DND-41 (cell line): ENCODE data around the gene LRP2BP.
"Not testable (repeated sequence)": the region's sequence is repeated elsewhere in the genome, so short reads cannot be mapped to it uniquely, and the experiment has no call there.

Experiments
- ATAC-seq: fragments of 200-7000 bp; cut with Tn5 transposase; 3 replicates; pipeline ENCODE4 v1.9.1; 2021; ENCODE audit warnings: low read depth; ENCODE audit not compliant: insufficient read depth
- DNase-seq: peaks from one replicate; pipeline ENCODE4 v3.0.0-alpha.2; 2020
- H2AFZ ChIP-seq: 2 replicates; pipeline ENCODE4 v1.6.0; 2012; ENCODE audit warnings: low read depth, low read length
- H3K27ac ChIP-seq: 2 replicates; pipeline ENCODE4 v1.5.1; 2012; ENCODE audit warnings: low read length, inconsistent platforms
- H3K27me3 ChIP-seq: fragments of 200-600 bp; sonication (generic); 2 replicates; pipeline ENCODE4 v1.6.0; 2012; ENCODE audit warnings: low read length, mild to moderate bottlenecking, inconsistent platforms; ENCODE audit not compliant: insufficient read depth, poor library complexity
- H3K36me3 ChIP-seq: 2 replicates; pipeline ENCODE4 v1.5.1; 2012; ENCODE audit warnings: low read length, inconsistent platforms; ENCODE audit not compliant: insufficient read depth
- H3K4me1 ChIP-seq: 2 replicates; pipeline ENCODE4 v1.5.1; 2012; ENCODE audit warnings: mild to moderate bottlenecking, low read length; ENCODE audit not compliant: insufficient read depth
- H3K4me2 ChIP-seq: 2 replicates; pipeline ENCODE4 v1.6.0; 2012; ENCODE audit warnings: mild to moderate bottlenecking, moderate library complexity, low read length, inconsistent platforms; ENCODE audit not compliant: insufficient read depth
- H3K4me3 ChIP-seq, 2 experiments: fragments of 200-600 bp in 1 of 2; shearing (Covaris generic) in 1 of 2; 2 replicates each; pipeline ENCODE4 v1.5.1; 2012 to 2016; ENCODE audit warnings: inconsistent platforms in 2 of 2, low read length in 2 of 2, mild to moderate bottlenecking in 2 of 2, low read depth in 1 of 2, moderate library complexity in 1 of 2
- H3K79me2 ChIP-seq: 2 replicates; pipeline ENCODE4 v1.6.0; 2012; ENCODE audit warnings: low read length, inconsistent platforms; ENCODE audit not compliant: insufficient read depth
- H3K9ac ChIP-seq: 2 replicates; pipeline ENCODE4 v1.6.0; 2012; ENCODE audit warnings: low read depth, mild to moderate bottlenecking, inconsistent platforms, low read length, moderate library complexity
- H3K9me3 ChIP-seq: 2 replicates; pipeline ENCODE4 v1.5.1; 2012; ENCODE audit warnings: low read length, moderate library complexity, mild to moderate bottlenecking, inconsistent platforms; ENCODE audit not compliant: insufficient read depth, severe bottlenecking
- H4K20me1 ChIP-seq: 2 replicates; pipeline ENCODE4 v1.6.0; 2012; ENCODE audit warnings: low read length; ENCODE audit not compliant: insufficient read depth
- CTCF ChIP-seq: IDR thresholded peaks from 2 replicates; pipeline ENCODE4 v1.5.1; 2012; ENCODE audit warnings: borderline replicate concordance, low read length, moderate library complexity, mild to moderate bottlenecking; ENCODE audit not compliant: poor library complexity, severe bottlenecking; ENCODE audit errors: extremely low read depth
- EZH2 ChIP-seq: IDR thresholded peaks from 3 replicates; pipeline ENCODE4 v1.6.1; 2012; ENCODE audit warnings: borderline replicate concordance, low read depth, mild to moderate bottlenecking, moderate library complexity, low read length, inconsistent platforms; ENCODE audit not compliant: severe bottlenecking

LRP2BP gene

GRCh38 chr4:185323606-185324005 lies 72.1 kb downstream of the LRP2BP start:
- DNase-seq (no peak), ATAC-seq (no peak)
- H3K27me3 ChIP-seq = peaks cover 10% of the 10 kb centered on the region

GRCh38 chr4:185322803-185323202 lies 72.9 kb downstream of the LRP2BP start:
- ATAC-seq = no peak
- H3K4me2 ChIP-seq = no peak overlapping the region
- H3K27me3 ChIP-seq = peaks cover 8% of the 10 kb centered on the region
- DNase-seq = no peak
- H3K4me1 ChIP-seq = no peaks in the 10 kb centered on the region
- H2AFZ ChIP-seq = no peak overlapping the region
- no peaks in the 10 kb centered on the region for H3K79me2 ChIP-seq
- TF ChIP-seq EZH2 (no peak), CTCF (no peak)
- no peaks in the 10 kb centered on the region for H3K9me3 ChIP-seq
- H3K27ac ChIP-seq = no peak overlapping the region
- H3K9ac ChIP-seq = no peak overlapping the region
- no peak overlapping the region for H3K4me3 ChIP-seq
- no peaks in the 10 kb centered on the region for H3K36me3 ChIP-seq
- no peaks in the 10 kb centered on the region for H4K20me1 ChIP-seq

More at GRCh38 chr4:185323606-185324005, 72.1 kb downstream of the LRP2BP start:
- no peak overlapping the region for H2AFZ ChIP-seq
- H3K4me3 ChIP-seq = no peak overlapping the region
- no peak overlapping the region for H3K27ac ChIP-seq
- no peak for TF ChIP-seq EZH2
- no peak for TF ChIP-seq CTCF
- no peaks in the 10 kb centered on the region for H3K4me1 ChIP-seq
- no peak overlapping the region for H3K9ac ChIP-seq
- no peaks in the 10 kb centered on the region for H3K9me3 ChIP-seq
- H4K20me1 ChIP-seq = no peaks in the 10 kb centered on the region
- H3K4me2 ChIP-seq = no peak overlapping the region
- no peaks in the 10 kb centered on the region for H3K36me3 ChIP-seq
- H3K79me2 ChIP-seq = no peaks in the 10 kb centered on the region

GRCh38 chr4:185318679-185319078 lies 77.0 kb downstream of the LRP2BP start:
- no peaks in the 10 kb centered on the region for H3K9me3 ChIP-seq
- no peaks in the 10 kb centered on the region for H3K4me1 ChIP-seq
- H3K79me2 ChIP-seq = no peaks in the 10 kb centered on the region
- H3K27me3 ChIP-seq = peaks cover 6% of the 10 kb centered on the region
- H3K9ac ChIP-seq = no peak overlapping the region
- DNase-seq (no peak), ATAC-seq (no peak)
- H2AFZ ChIP-seq = no peak overlapping the region
- no peak overlapping the region for H3K4me3 ChIP-seq
- TF ChIP-seq EZH2 = no peak
- TF ChIP-seq CTCF = no peak
- H3K27ac ChIP-seq = no peak overlapping the region
- no peaks in the 10 kb centered on the region for H4K20me1 ChIP-seq
- no peaks in the 10 kb centered on the region for H3K36me3 ChIP-seq
- H3K4me2 ChIP-seq = no peak overlapping the region

- H3K4me3 ChIP-seq = no peak overlapping the region
- H3K4me2 ChIP-seq = no peak overlapping the region
- H4K20me1 ChIP-seq = no peaks in the 10 kb centered on the region
- no peak overlapping the region for H3K27ac ChIP-seq
- H2AFZ ChIP-seq = no peak overlapping the region
- H3K27me3 ChIP-seq = no peaks in the 10 kb centered on the region
- no peaks in the 10 kb centered on the region for H3K79me2 ChIP-seq
- no peak for DNase-seq
- H3K4me1 ChIP-seq = no peaks in the 10 kb centered on the region
- H3K36me3 ChIP-seq = no peaks in the 10 kb centered on the region
- no peak for ATAC-seq
- H3K9me3 ChIP-seq = no peaks in the 10 kb centered on the region
- TF ChIP-seq CTCF (no peak), EZH2 (no peak)
- no peak overlapping the region for H3K9ac ChIP-seq
Observed at GRCh38 chr4:185317880-185318279, 77.8 kb downstream of the LRP2BP start.

- not testable (repeated sequence) for H3K36me3 ChIP-seq, H3K4me3 ChIP-seq, ATAC-seq, DNase-seq, H3K9me3 ChIP-seq, H4K20me1 ChIP-seq, H3K79me2 ChIP-seq, H3K4me1 ChIP-seq, H3K9ac ChIP-seq, H2AFZ ChIP-seq, H3K27me3 ChIP-seq, H3K27ac ChIP-seq, H3K4me2 ChIP-seq
Observed at GRCh38 chr4:185317462-185317861, 78.3 kb downstream of the LRP2BP start.
